Measurements from ENCODE around the gene ARAP2.

GRCh38 chr4:36256398-36256891 is 12.1 kb upstream of the ARAP2 start:
- TF ChIP-seq CTCF (IDR thresholded peaks at IDR 0.05) (no peak), EP300 (IDR thresholded peaks at IDR 0.05) (no peak), POLR2AphosphoS5 (IDR thresholded peaks at IDR 0.05) (no peak)
